GM18505 (cell line): ENCODE measurements around the gene WDR91.
"Not testable (repeated sequence)": the region's sequence is repeated elsewhere in the genome, so short reads cannot be mapped to it uniquely, and the experiment has no call there.

Source experiments
- ATAC-seq: cut with Tn5 transposase; IDR thresholded peaks from one replicate; pipeline ENCODE4 v1.9.1; 2021; ENCODE audit not compliant: unreplicated experiment
- POLR2A ChIP-seq: IDR thresholded peaks from 4 replicates; pipeline ENCODE4 v1.6.1; 2011; ENCODE audit warnings: borderline replicate concordance; ENCODE audit not compliant: insufficient read depth, insufficient read length; ENCODE audit errors: extremely low read depth

Gene WDR91

GRCh38 chr7:135242096-135242684, 30.9 kb upstream of the WDR91 start:
- no peak for TF ChIP-seq POLR2A
- no peak for ATAC-seq

GRCh38 chr7:135240441-135240840, 29.1 kb upstream of the WDR91 start:
- TF ChIP-seq POLR2A = no peak
- ATAC-seq = no peak

- no peak for TF ChIP-seq POLR2A
- no peak for ATAC-seq
Observed at GRCh38 chr7:135239263-135239662, 27.9 kb upstream of the WDR91 start.

GRCh38 chr7:135238112-135238744, 26.9 kb upstream of the WDR91 start:
- TF ChIP-seq POLR2A = no peak
- no peak for ATAC-seq

- TF ChIP-seq POLR2A = no peak
- peak; percentile 79 for ATAC-seq
Observed at GRCh38 chr7:135236727-135237126, 25.4 kb upstream of the WDR91 start.

- TF ChIP-seq POLR2A = no peak
- ATAC-seq = no peak
Observed at GRCh38 chr7:135235841-135236240, 24.5 kb upstream of the WDR91 start.

GRCh38 chr7:135234727-135235126, 23.4 kb upstream of the WDR91 start:
- no peak for TF ChIP-seq POLR2A
- no peak for ATAC-seq

GRCh38 chr7:135234095-135234494, 22.8 kb upstream of the WDR91 start:
- not testable (repeated sequence) for ATAC-seq

- no peak for ATAC-seq
- no peak for TF ChIP-seq POLR2A
Observed at GRCh38 chr7:135233570-135233969, 22.2 kb upstream of the WDR91 start, which contains the start of gene STRA8. Gene STRA8 (plus strand): TSS chr7:135233838. CDS start chr7:135240525, 6,687 bp downstream.

- no peak for TF ChIP-seq POLR2A
- no peak for ATAC-seq
Observed at GRCh38 chr7:135232720-135233119, 21.4 kb upstream of the WDR91 start.

GRCh38 chr7:135232087-135232486, 20.8 kb upstream of the WDR91 start:
- no peak for TF ChIP-seq POLR2A
- no peak for ATAC-seq

- no peak for TF ChIP-seq POLR2A
Observed at GRCh38 chr7:135231686-135232085, 20.4 kb upstream of the WDR91 start.

GRCh38 chr7:135224027-135224426, 12.7 kb upstream of the WDR91 start:
- no peak for TF ChIP-seq POLR2A
- ATAC-seq = peak; percentile 53

More at GRCh38 chr7:135231686-135232085, 20.4 kb upstream of the WDR91 start:
- ATAC-seq = no peak

- no peak for TF ChIP-seq POLR2A
- ATAC-seq = no peak
Observed at GRCh38 chr7:135217645-135218509, 6.6 kb upstream of the WDR91 start.
